DOHH2 (cell line): Measurements from ENCODE around the gene MTMR2.

ENCODE experiments used
- EZH2phosphoT487 ChIP-seq: fragments of 200-600 bp; sonication (generic); IDR thresholded peaks from 2 replicates; pipeline ENCODE4 v1.6.1; 2017; ENCODE audit warnings: borderline replicate concordance, mild to moderate bottlenecking, antibody characterized with exemption, low read length, moderate library complexity, mixed read lengths
- TF ChIP-seq, protein P1 (sequence below): fragments of 200-600 bp; sonication (generic); IDR thresholded peaks from one replicate; pipeline ENCODE4 v1.5.1; 2014; ENCODE audit warnings: antibody characterized with exemption, mild to moderate bottlenecking, low read depth, low read length; ENCODE audit not compliant: poor library complexity, severe bottlenecking

GRCh38 chr11:95939091-95939490 lies 15.2 kb upstream of the MTMR2 start:
- TF ChIP-seq, protein P1, sequence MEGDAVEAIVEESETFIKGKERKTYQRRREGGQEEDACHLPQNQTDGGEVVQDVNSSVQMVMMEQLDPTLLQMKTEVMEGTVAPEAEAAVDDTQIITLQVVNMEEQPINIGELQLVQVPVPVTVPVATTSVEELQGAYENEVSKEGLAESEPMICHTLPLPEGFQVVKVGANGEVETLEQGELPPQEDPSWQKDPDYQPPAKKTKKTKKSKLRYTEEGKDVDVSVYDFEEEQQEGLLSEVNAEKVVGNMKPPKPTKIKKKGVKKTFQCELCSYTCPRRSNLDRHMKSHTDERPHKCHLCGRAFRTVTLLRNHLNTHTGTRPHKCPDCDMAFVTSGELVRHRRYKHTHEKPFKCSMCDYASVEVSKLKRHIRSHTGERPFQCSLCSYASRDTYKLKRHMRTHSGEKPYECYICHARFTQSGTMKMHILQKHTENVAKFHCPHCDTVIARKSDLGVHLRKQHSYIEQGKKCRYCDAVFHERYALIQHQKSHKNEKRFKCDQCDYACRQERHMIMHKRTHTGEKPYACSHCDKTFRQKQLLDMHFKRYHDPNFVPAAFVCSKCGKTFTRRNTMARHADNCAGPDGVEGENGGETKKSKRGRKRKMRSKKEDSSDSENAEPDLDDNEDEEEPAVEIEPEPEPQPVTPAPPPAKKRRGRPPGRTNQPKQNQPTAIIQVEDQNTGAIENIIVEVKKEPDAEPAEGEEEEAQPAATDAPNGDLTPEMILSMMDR = no peak
- TF ChIP-seq EZH2phosphoT487 = no peak
